GM12872 (cell line): ENCODE data around the gene RNU5D-1.

ENCODE experiments used
- CTCF ChIP-seq: IDR thresholded peaks from 3 replicates; pipeline ENCODE4 v1.5.1; 2011; ENCODE audit warnings: low read depth, mild to moderate bottlenecking, low read length, moderate library complexity; ENCODE audit not compliant: insufficient read depth

The RNU5D-1 gene

DNA sequence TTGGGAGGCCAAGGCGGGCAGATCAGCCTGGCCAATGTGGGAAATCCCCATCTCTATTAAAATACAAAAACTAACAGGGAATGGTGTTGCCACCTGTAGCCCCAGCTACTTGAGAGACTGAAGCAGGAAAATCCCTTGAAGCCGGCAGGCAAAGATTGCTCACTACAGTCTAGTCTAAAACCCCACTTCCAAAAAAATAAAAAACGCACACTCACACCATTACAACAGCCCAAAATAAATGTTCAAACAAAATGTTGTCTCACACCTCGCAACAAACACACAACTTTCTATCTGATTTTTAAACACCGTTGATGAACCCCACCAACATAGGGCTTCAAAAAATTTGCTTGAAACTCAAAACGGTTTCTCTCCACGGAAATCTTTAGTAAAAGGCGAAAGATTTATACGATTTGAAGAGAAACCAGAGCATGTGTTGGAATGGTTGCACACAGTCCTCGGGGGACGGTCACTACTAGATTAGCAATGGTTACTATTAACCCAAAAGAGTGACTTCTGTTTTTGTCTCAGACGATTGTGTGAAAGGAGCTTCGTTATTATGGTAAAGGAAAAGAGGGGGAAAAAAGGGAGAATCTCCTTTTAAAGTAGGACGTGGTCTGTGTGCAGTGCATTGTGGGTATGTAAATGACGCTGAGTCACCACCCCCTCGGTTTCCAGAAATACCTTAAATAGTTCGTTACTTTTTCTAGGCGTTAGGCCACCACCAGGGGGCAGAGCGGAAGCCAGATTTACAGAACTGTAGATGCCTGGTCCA lies at the start of gene RNU5D-1:
TSS of gene RNU5D-1 (minus strand) at position 430 of the 772 bp plus-strand sequence.
- peak; percentile 74 for TF ChIP-seq CTCF

GRCh38 chr1:44780583-44781121 lies 49.7 kb upstream of the RNU5D-1 start:
- TF ChIP-seq CTCF: no peak

- TF ChIP-seq CTCF: no peak
Measured at GRCh38 chr1:44778705-44779576, 48.0 kb upstream of the RNU5D-1 start.

DNA sequence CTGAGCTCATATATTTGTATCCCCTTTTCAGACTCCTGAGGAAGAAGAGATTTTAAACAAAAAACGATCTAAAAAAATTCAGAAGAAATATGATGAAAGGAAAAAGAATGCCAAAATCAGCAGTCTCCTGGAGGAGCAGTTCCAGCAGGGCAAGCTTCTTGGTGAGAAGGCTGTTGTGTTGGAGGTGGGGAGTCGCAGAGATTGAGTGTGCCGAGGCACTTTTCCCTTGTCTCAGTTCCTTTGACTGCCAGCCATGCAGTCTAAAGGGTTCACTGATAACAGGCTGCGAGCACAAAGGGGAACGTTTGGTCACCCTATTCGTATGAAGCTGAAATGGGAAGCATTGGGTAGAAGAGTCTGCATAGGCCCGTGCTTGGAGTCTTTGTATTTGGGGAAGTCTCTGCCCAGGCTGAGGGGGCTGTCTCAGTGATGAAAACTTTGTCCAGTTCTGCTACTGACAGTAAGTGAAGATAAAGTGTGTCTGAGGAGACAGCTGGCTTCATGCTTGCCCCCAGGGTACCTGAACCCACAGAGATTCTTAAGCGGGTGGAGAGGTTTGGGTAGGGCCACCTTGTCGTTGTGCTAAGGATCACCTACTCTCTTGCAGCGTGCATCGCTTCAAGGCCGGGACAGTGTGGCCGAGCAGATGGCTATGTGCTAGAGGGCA lies 47.1 kb upstream of the RNU5D-1 start:
- TF ChIP-seq CTCF: no peak

DNA sequence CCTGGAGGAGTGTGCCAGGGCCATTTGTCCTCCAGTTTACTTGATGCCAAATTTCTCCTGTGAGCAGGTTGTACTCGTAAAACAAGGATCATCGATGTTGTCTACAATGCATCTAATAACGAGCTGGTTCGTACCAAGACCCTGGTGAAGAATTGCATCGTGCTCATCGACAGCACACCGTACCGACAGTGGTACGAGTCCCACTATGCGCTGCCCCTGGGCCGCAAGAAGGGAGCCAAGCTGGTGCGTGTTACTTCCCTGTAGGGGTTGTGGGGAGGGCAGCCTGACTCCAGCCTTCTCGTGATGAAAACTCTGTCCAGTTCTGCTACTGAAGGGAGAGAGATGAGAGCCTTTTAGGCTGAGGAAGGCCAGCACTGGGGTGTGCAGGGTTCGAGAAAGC lies 46.6 kb upstream of the RNU5D-1 start:
- no peak for TF ChIP-seq CTCF

DNA sequence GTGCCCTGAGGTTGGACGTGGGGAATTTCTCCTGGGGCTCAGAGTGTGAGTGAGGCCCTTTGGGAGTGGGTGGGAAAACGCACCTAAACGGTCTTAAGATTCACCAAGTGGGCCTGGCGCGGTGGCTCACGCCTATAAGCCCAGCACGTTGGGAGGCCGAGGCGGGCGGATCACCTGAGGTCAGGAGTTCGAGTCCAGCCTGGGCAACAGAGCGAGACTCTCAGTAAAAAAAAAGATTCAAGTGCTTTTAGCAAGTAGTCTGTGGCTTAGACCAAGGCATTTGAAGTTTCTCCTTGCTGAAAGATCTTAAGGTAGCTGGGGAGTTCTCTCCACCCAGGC lies 45.7 kb upstream of the RNU5D-1 start:
- TF ChIP-seq CTCF: no peak
